GM12873 (cell line): ENCODE data around the gene PLEK2.

Experiments used
- TF ChIP-seq, protein P1 (sequence below): IDR thresholded peaks from 2 replicates; pipeline ENCODE4 v1.5.1; 2012; ENCODE audit warnings: low read depth, mild to moderate bottlenecking, moderate library complexity, low read length, control low read depth; ENCODE audit not compliant: insufficient read depth; ENCODE audit errors: missing control alignments

PLEK2 gene

GRCh38 chr14:67393689-67394088 is 18.3 kb downstream of the PLEK2 start:
- TF ChIP-seq, protein P1, sequence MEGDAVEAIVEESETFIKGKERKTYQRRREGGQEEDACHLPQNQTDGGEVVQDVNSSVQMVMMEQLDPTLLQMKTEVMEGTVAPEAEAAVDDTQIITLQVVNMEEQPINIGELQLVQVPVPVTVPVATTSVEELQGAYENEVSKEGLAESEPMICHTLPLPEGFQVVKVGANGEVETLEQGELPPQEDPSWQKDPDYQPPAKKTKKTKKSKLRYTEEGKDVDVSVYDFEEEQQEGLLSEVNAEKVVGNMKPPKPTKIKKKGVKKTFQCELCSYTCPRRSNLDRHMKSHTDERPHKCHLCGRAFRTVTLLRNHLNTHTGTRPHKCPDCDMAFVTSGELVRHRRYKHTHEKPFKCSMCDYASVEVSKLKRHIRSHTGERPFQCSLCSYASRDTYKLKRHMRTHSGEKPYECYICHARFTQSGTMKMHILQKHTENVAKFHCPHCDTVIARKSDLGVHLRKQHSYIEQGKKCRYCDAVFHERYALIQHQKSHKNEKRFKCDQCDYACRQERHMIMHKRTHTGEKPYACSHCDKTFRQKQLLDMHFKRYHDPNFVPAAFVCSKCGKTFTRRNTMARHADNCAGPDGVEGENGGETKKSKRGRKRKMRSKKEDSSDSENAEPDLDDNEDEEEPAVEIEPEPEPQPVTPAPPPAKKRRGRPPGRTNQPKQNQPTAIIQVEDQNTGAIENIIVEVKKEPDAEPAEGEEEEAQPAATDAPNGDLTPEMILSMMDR, result no peak

GRCh38 chr14:67392800-67393199 is 19.2 kb downstream of the PLEK2 start:
- TF ChIP-seq, protein P1, result no peak

GRCh38 chr14:67392123-67392522 is 19.8 kb downstream of the PLEK2 start:
- TF ChIP-seq, protein P1, result no peak

DNA sequence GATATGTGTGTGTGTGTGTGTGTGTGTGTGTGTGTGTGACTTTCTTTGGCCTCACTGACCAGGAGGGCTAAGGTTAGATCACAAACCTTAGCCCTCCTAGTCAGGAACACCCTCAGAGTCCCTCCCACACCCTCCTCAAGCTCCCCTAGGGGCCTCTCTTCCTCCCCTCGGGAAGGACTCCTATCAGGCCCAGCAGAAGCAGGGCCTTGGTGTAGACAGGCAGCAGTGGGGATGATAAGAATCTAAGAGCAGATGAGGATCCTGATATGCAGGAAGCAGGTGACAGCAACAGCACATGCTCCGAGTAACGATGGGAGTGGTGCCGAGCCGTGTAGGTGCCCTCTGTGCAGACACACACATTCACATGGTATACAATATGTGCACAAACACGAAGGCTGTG is 20.7 kb downstream of the PLEK2 start:
- TF ChIP-seq, protein P1, result no peak

DNA sequence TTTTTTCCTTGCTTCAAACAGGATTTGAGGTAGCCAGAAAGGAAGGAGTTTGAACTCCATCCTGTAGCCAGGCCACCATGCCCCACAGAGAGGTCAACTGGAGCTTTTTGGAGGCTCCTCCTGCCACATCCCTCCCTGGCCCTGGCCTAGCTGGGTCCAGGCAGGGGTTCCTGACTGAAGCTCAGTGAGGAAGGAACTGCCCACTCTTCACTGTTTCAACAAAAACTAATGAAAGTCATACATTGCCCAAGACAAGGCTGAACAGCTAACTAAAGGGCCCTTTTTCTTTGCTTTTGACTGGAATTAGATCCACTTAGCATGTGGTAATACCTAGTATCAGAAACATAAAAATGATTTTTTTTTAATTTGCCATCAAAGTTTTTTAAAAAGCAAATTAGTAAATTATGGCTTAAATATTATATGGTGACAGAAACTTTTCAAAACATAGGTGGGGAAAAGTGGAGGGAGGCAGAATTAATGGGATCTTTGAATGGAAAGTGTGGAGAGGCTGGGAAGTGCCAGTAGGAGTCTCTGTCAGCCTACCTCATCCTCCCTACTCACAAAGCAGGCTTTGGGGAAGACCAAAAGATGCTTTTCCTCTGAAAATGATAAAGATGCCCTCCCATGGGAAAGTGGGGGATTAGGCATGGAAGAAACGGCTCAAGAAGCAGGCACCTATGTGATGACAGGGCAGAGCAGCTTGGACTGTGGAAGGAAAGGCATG is 22.0 kb downstream of the PLEK2 start:
- TF ChIP-seq, protein P1, result no peak

DNA sequence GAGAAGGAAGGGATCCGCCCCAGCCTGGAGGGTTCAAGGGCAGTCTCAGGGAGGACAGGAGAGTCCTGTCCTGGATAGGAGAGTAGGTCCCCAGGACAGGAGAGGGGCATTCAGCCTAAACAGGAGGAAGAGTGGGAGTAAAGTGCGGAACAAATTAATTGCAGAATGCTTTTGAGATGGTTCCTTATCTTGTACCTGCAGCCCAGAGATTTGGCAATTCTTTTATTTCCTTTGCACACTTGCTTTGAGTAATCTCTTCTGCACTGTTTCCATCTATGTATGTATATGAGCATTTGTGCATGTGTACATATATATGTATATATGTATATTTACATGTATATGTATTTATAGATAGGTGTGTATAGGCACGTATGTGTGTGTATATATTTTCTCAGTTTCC is 22.7 kb downstream of the PLEK2 start:
- TF ChIP-seq, protein P1, result no peak

- TF ChIP-seq, protein P1, result no peak
These were observed 24.8 kb downstream of the PLEK2 start for GRCh38 chr14:67387195-67387594.

GRCh38 chr14:67385618-67386017 is 26.3 kb downstream of the PLEK2 start:
- TF ChIP-seq, protein P1, result no peak
